T follicular helper cell (primary cell): Measurements from ENCODE around the gene IFTAP.
"Not testable (repeated sequence)": the region's sequence is repeated elsewhere in the genome, so short reads cannot be mapped to it uniquely, and the experiment has no call there.

Experiments
- DNase-seq: peaks from one replicate; pipeline ENCODE4 v3.0.0-alpha.2; 2020; ENCODE audit warnings: low read depth
- total RNA-seq, 2 experiments: gene quantifications; one replicate each; lab custom pipeline; 2026; lab: John Stamatoyannopoulos, UW

IFTAP gene
- 1.3 to 2.4 reads per million in 2 experiments for total RNA-seq

- no peak for DNase-seq
These were observed at the start of gene IFTAP for GRCh38 chr11:36594316-36594989. IFTAP (plus strand) TSS chr11:36594502; CDS start chr11:36610104, 15,602 bp downstream.

GRCh38 chr11:36550385-36551115, 43.8 kb upstream of the IFTAP start:
- DNase-seq: no peak

DNA sequence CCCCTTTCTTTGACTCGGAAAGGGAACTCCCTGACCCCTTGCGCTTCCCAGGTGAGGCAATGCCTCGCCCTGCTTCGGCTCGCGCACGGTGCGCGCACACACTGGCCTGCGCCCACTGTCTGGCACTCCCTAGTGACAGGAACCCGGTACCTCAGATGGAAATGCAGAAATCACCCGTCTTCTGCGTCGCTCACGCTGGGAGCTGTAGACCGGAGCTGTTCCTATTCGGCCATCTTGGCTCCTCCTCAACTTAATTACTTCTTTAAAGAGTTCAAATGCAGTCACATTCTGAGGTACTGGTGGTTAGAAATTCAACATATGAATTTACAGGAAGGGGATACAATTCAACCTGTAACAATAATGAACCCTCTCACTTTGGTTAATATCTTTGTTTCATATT, 36.9 kb upstream of the IFTAP start:
- not testable (repeated sequence) for DNase-seq

GRCh38 chr11:36557991-36558390, 36.3 kb upstream of the IFTAP start:
- no peak for DNase-seq

GRCh38 chr11:36558571-36559413, 35.5 kb upstream of the IFTAP start:
- no peak for DNase-seq

DNA sequence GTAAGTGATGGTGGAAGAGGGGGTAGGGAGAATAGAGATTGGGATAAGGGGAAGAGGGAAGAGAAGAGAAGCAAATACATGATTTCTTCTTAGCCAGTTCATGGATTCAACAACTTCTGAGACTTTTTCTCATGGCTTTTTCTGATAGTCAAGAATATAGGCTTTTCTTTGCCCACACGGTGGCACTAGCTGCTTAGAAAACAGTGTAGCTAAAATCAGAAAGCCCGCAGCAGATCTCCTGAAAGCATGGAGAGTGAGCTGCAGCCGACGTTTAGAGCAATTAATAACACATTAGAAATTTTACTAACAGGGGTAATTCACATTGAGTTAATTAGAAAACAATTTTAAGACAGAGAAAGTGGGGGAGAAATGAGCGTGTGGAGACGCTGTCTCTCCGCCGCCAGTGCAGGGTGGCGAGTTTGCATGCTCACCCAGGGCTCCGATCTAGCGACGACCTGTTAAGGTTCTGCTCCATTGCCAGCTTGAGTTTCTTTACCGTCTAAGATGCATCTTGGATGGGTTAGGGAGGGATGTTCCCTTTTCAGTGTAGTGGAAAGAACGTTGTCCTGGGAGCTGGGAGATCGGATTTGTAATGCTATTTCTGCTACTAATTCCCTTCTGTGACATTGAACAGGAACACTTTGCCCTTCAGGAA, 29.8 kb upstream of the IFTAP start:
- DNase-seq: peak; percentile 22

- DNase-seq: no peak
These were observed 29.2 kb upstream of the IFTAP start for GRCh38 chr11:36565031-36565610.

DNA sequence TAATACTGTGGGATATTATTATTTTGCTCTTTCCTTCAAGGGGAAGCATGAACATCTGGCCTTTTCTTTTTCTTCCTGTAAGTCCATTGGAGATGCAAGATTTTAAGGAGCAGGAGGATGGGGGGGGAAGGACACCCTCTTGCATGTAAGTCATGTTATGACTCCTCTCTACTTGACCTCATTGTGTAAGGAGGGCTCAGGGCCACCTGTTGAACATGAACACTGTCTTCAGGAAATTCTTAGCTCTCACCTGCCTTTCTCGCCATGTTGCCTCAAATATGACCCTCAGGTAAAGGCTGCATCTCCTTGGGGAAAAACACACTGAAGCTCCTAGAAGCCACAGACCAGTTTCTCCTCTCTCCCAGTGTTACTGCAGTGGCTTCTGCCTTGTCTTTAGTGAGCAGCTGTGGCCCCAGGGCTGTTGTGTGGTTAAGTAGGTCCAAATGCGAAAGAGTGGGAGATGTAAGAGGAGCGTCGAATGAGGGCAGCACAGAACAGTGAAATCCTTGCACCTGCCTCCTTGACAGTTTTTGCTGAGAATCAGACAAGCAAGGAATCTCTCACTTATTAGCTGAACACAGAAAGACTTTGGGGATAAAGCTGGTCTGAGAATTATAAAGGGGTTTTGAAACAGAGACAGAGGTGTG, 27.8 kb upstream of the IFTAP start:
- DNase-seq: no peak

GRCh38 chr11:36567694-36568093, 26.6 kb upstream of the IFTAP start, which contains the start of gene RAG1:
RAG1 (plus strand) TSS chr11:36568007; CDS start chr11:36573305, 5,298 bp downstream.
- no peak for DNase-seq

GRCh38 chr11:36569095-36569494, 25.2 kb upstream of the IFTAP start:
- DNase-seq: no peak

GRCh38 chr11:36574486-36574885, 19.8 kb upstream of the IFTAP start:
- no peak for DNase-seq

DNA sequence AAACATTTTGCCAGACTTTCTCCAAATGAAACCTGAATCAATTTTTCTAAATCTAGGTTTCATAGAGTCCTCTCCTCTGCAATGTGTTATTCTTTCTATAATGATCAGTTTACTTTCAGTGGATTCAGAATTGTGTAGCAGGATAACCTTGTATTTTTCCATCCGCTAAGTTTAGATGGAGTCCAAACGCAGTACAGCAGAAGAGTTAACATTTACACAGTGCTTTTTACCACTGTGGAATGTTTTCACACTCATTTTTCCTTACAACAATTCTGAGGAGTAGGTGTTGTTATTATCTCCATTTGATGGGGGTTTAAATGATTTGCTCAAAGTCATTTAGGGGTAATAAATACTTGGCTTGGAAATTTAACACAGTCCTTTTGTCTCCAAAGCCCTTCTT, 16.9 kb upstream of the IFTAP start:
- DNase-seq: no peak

DNA sequence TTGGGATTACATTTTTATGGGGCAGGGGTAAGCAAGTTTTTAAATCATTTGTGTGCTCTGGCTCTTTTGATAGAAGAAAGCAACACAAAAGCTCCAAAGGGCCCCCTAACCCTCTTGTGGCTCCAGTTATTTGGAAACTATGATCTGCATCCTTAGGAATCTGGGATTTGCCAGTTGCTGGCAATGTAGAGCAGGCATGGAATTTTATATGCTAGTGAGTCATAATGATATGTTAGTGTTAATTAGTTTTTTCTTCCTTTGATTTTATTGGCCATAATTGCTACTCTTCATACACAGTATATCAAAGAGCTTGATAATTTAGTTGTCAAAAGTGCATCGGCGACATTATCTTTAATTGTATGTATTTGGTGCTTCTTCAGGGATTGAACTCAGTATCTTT, 16.4 kb upstream of the IFTAP start:
- no peak for DNase-seq

GRCh38 chr11:36578458-36578857, 15.8 kb upstream of the IFTAP start:
- DNase-seq: no peak

DNA sequence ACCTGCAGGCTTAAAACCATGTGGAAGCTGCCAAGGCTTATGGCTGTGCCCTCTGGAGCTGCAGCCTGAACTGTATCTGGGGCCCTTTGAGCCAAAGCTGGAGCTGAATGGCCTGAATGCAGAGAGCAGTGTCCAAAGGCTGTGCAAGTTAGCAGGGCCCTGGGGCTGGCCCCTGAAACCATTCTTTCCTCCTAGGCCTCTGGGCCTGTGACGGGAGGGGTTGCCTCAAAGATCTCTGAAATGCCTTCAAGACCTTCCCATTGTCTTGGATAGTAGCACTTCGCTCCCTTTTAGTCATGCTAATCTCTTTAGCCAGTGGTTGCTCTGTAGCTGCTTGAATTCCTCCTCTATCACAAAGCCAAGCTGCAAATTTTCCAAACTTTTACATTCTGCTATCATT, 12.8 kb upstream of the IFTAP start:
- DNase-seq: no peak

- DNase-seq: no peak
These were observed 10.6 kb upstream of the IFTAP start for GRCh38 chr11:36583667-36584066.

- DNase-seq: no peak
These were observed 7.8 kb upstream of the IFTAP start for GRCh38 chr11:36586543-36586942.

GRCh38 chr11:36588099-36588498, 6.2 kb upstream of the IFTAP start:
- no peak for DNase-seq

DNA sequence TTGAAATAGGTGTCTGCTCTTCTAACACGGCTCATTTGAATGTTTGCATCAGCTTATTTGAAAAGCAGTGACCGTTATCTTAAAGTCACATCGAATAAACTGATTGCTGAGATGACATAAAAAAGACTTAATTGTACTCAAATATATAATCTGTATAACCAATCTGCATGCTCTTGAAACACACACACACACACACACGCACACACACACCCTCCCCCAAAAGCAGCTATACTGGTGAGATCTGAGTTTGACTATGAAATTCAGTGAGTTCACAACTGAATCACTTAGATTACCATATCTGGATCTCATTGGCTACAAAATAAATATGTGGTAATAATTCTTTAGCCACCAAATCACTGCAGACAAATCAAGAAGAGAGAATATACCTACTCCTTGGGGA, 3.8 kb upstream of the IFTAP start:
- DNase-seq: no peak

DNA sequence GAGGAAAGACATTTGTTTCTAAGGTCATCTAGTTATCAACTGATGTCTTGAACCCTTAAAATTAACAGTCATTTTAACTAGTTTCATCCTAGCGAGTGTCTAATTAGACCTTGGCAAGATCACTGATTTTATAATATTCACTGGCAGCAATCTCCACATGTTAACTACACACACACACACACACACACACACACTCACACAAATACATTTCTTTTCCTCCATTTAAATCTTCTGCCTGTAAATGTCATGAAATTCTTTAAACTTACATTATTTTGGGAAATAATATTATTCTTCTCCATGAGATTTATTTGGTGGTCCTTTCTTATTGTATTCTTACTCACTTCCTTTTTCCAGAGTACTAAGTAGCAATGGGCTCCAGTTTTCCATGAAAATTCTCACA, 2.9 kb upstream of the IFTAP start:
- DNase-seq: no peak

- no peak for DNase-seq
These were observed 2.6 kb downstream of the IFTAP start for GRCh38 chr11:36596880-36597279.
